Measurements from ENCODE around the gene MRPL36.

GRCh38 chr5:1788828-1789227, 10.8 kb downstream of the MRPL36 start:
- no peak for TF ChIP-seq CTCF (conservative IDR thresholded peaks at IDR 0.05)
- TF ChIP-seq EZH2 (IDR thresholded peaks at IDR 0.05; ENCODE audit: low read depth): no peak
